Karpas-422 (cell line): Measurements from ENCODE around the gene MAX. TPM values are rescaled to one million over a fixed set of nuclear protein-coding genes. Genes with fewer than 3 reads are reported as not detected.

Experiments used
- DNase-seq: peaks from one replicate; pipeline ENCODE4 v3.0.0-alpha.2; 2015
- H2AFZ ChIP-seq: fragments of 200-600 bp; sonication (generic); 2 replicates; pipeline ENCODE4 v1.6.1; 2014; ENCODE audit warnings: antibody characterized with exemption, low read length, mixed read lengths
- H3K27ac ChIP-seq: fragments of 200-600 bp; sonication (generic); 2 replicates; pipeline ENCODE4 v1.5.1; 2014; ENCODE audit warnings: mild to moderate bottlenecking, low read length, moderate library complexity
- H3K27me3 ChIP-seq: fragments of 200-600 bp; sonication (generic); 2 replicates; pipeline ENCODE4 v1.6.1; 2014; ENCODE audit warnings: low read length, mixed read lengths
- H3K36me3 ChIP-seq: fragments of 200-600 bp; sonication (generic); 2 replicates; pipeline ENCODE4 v1.6.1; 2014; ENCODE audit warnings: low read length, mixed read lengths; ENCODE audit not compliant: insufficient read depth
- H3K4me1 ChIP-seq: fragments of 200-600 bp; sonication (generic); 2 replicates; pipeline ENCODE4 v1.6.1; 2014; ENCODE audit warnings: mild to moderate bottlenecking, low read length, mixed read lengths
- H3K4me2 ChIP-seq: fragments of 200-600 bp; sonication (generic); 2 replicates; pipeline ENCODE4 v1.6.1; 2014; ENCODE audit warnings: low read length, low read depth, mild to moderate bottlenecking; ENCODE audit not compliant: poor library complexity, severe bottlenecking
- H3K4me3 ChIP-seq: fragments of 200-600 bp; sonication (generic); 2 replicates; pipeline ENCODE4 v1.5.1; 2014; ENCODE audit warnings: mild to moderate bottlenecking, antibody characterized with exemption, low read length, mixed read lengths
- H3K79me2 ChIP-seq: fragments of 200-600 bp; sonication (generic); 2 replicates; pipeline ENCODE4 v1.6.1; 2014; ENCODE audit warnings: mild to moderate bottlenecking, low read length, mixed read lengths
- H3K9ac ChIP-seq: fragments of 200-600 bp; sonication (generic); 2 replicates; pipeline ENCODE4 v1.6.0; 2014; ENCODE audit warnings: low read length
- H3K9me2 ChIP-seq: fragments of 200-600 bp; sonication (generic), shearing (Covaris generic); replicated peaks from 2 replicates; pipeline ENCODE4 v1.6.0; 2014; ENCODE audit warnings: mild to moderate bottlenecking, low read length, moderate library complexity; ENCODE audit not compliant: insufficient read depth
- H3K9me3 ChIP-seq: fragments of 300-700, 200-600 bp; sonication (generic); 2 replicates; pipeline ENCODE4 v1.6.1; 2014; ENCODE audit warnings: low read length, mixed read lengths
- H4K20me1 ChIP-seq: fragments of 200-600 bp; sonication (generic); 2 replicates; pipeline ENCODE4 v1.6.1; 2014; ENCODE audit warnings: mild to moderate bottlenecking, antibody characterized with exemption, low read length, low read depth; ENCODE audit not compliant: insufficient read depth
- total RNA-seq: library from RNA; depleted of rRNA; stranded (reverse); fragments of >200 nt; shearing (Covaris generic); gene quantifications from 2 replicates; pipeline ENCODE4 v1.2.3, GENCODE V29; 2014; ENCODE audit warnings: low replicate concordance

MAX gene
- total RNA-seq, 1 experiment from 2014 or later, result 124 TPM

DNA sequence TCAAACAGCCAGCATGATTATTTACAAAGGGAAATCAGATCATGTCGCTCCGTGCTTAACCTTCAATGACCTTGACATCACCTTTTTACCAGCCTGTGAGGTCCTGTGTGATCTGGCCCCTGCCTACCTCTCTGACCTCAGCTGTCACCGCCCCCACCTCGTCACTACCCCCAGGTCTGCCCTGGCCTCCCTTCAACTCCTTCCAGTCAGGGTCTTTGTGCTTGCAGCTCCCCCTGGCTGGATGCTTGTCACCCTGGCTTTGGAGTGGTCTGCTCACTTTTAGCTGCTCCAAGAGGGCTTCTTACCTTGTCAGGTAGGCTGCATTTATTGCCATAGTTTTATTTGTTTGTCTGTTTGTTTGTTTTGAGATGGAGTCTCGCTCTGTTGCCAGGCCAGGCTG lies 8.2 kb upstream of the MAX start:
- H3K27ac ChIP-seq, result no peak overlapping the region
- no peaks in the 10 kb centered on the region for H3K36me3 ChIP-seq
- no peaks in the 10 kb centered on the region for H4K20me1 ChIP-seq
- H3K9me3 ChIP-seq, result no peaks in the 10 kb centered on the region
- peaks cover 15% of the 10 kb centered on the region for H3K4me1 ChIP-seq
- no peak overlapping the region for H2AFZ ChIP-seq
- no peak overlapping the region for H3K4me2 ChIP-seq
- no peak overlapping the region for H3K9ac ChIP-seq
- DNase-seq, result no peak
- H3K4me3 ChIP-seq, result no peak overlapping the region
- no peaks in the 10 kb centered on the region for H3K9me2 ChIP-seq
- no peaks in the 10 kb centered on the region for H3K79me2 ChIP-seq
- H3K27me3 ChIP-seq, result no peaks in the 10 kb centered on the region

DNA sequence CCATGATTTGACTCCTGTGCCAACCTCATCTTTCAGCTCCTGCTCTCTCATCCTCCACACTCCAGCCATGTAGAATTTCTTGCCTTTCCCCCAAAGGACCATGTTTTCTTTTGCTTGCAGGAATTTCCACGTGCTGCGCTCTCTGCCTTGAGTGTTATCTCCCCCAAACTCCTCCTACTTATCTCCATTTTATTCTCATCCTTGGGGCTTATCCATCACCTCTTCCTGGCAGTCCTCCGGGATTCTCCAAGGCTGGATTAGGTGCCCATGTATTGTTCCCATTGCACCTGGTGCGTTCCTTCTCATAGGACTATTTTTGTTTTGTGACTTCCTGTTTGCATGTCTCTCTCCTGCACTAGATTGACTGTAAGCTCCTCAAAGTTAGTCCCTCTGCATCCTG lies 7.0 kb upstream of the MAX start:
- DNase-seq, result no peak
- Histone ChIP-seq H4K20me1 (no peaks in the 10 kb centered on the region), H3K9me2 (no peaks in the 10 kb centered on the region), H2AFZ (no peak overlapping the region), H3K9me3 (no peaks in the 10 kb centered on the region), H3K36me3 (no peaks in the 10 kb centered on the region), H3K4me2 (no peak overlapping the region), H3K27ac (no peak overlapping the region), H3K9ac (no peak overlapping the region), H3K4me3 (no peak overlapping the region), H3K79me2 (no peaks in the 10 kb centered on the region), H3K4me1 (peaks cover 13% of the 10 kb centered on the region), H3K27me3 (no peaks in the 10 kb centered on the region)

DNA sequence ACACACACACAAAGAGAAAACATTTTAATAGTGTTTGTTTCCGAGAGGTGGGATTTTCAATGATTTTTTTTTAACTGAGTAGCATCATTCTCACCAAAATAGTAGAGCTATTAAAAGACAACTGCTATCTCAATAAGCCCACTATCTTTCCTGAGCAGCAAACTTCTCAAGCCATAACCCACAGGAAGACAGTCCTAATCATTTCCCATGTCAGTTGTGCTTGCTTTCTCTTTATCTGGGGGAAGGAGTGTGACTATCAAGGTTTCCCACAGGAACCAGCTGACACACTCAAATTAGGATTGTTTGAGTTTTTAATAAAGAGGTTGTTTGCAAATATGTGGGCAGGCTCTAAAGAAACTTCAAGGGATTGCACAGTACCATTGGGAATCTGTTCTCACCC lies 4.9 kb upstream of the MAX start:
- H3K4me3 ChIP-seq, result no peak overlapping the region
- H3K9ac ChIP-seq, result no peak overlapping the region
- H4K20me1 ChIP-seq, result no peaks in the 10 kb centered on the region
- no peak overlapping the region for H3K27ac ChIP-seq
- DNase-seq, result no peak
- H3K27me3 ChIP-seq, result no peaks in the 10 kb centered on the region
- H2AFZ ChIP-seq, result no peak overlapping the region
- H3K9me3 ChIP-seq, result no peaks in the 10 kb centered on the region
- H3K79me2 ChIP-seq, result peaks cover under 1% of the 10 kb centered on the region; the same call in 1 of the 2 replicates
- no peaks in the 10 kb centered on the region for H3K36me3 ChIP-seq
- H3K4me1 ChIP-seq, result peaks cover 10% of the 10 kb centered on the region
- H3K9me2 ChIP-seq, result no peaks in the 10 kb centered on the region
- no peak overlapping the region for H3K4me2 ChIP-seq

DNA sequence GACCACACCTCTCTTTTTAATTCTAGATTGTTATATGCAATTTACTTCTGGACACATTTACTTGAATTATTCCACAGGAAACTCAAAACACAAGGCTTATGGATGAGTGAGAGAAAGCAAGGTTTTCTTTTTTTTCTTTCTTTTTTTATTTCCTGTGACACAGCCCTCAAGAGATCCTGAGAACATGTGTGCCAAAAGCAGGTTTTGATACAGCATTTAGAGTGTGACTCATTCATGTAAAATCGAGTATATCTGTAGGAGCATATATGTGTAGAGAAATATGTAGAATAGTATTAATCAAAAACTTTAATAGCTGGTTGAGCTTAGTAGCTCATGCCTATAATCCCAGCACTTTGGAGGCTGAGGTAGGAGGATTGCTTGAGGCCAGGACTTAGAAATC lies 4.4 kb upstream of the MAX start:
- Histone ChIP-seq H3K4me3 (no peak overlapping the region), H4K20me1 (no peaks in the 10 kb centered on the region), H3K4me2 (no peak overlapping the region), H3K9me3 (no peaks in the 10 kb centered on the region), H3K9me2 (no peaks in the 10 kb centered on the region), H3K36me3 (no peaks in the 10 kb centered on the region), H3K9ac (no peak overlapping the region), H3K27ac (no peak overlapping the region), H3K27me3 (no peaks in the 10 kb centered on the region), H3K79me2 (peaks cover 5% of the 10 kb centered on the region), H2AFZ (no peak overlapping the region), H3K4me1 (peaks cover 10% of the 10 kb centered on the region)
- no peak for DNase-seq

DNA sequence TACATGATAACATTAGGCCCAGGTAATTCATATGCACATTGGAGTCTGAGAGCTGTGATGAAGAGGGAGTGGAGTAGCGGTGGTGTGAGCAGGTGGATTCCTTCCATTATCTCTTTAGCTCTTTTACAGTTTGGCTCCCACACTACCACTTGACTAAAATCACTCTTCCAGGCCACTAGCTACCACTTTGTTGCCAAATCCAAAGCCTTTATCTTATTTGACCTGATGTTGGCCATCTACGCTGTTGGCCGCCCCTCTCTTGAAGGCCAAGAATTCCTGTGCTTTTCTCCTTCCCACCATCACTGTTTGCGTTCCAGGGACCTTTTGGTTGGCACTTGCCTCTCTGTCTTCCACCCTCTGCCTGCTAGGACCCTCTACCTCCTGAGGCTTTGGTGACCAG lies 4.0 kb upstream of the MAX start:
- Histone ChIP-seq H3K9me3 (no peaks in the 10 kb centered on the region), H3K4me3 (no peak overlapping the region), H3K27me3 (no peaks in the 10 kb centered on the region), H3K27ac (no peak overlapping the region), H3K36me3 (no peaks in the 10 kb centered on the region), H3K9me2 (no peaks in the 10 kb centered on the region), H4K20me1 (no peaks in the 10 kb centered on the region), H3K79me2 (peaks cover 9% of the 10 kb centered on the region), H3K9ac (no peak overlapping the region), H3K4me1 (peaks cover 10% of the 10 kb centered on the region), H3K4me2 (no peak overlapping the region), H2AFZ (no peak overlapping the region)
- DNase-seq, result no peak

DNA sequence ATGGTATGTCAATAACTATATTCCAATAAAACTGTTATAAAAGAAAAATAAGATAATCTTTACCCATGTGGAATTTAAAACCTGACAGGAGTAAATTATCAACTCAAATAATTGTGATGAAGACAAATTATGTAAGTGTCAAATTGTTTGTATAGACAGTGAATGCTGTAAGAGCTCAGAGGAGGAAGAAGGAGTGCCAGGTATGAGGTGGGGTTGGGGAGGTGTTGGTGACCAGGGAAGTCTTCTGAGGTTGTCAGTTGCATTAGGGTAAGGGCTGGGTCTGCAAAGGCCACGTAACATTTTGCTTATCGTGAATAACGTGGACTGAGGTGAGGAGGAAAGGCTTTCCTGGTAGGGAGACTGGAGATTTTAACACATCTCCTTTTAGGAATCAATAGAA lies 2.5 kb upstream of the MAX start:
- Histone ChIP-seq H3K27me3 (no peaks in the 10 kb centered on the region), H3K4me3 (no peak overlapping the region), H3K9ac (no peak overlapping the region), H3K9me2 (no peaks in the 10 kb centered on the region), H3K9me3 (no peaks in the 10 kb centered on the region), H3K27ac (no peak overlapping the region), H3K4me1 (peaks cover 22% of the 10 kb centered on the region), H3K79me2 (peaks cover 23% of the 10 kb centered on the region), H3K36me3 (peaks cover 1% of the 10 kb centered on the region; the same call in 1 of the 2 replicates), H3K4me2 (no peak overlapping the region), H4K20me1 (no peaks in the 10 kb centered on the region), H2AFZ (no peak overlapping the region)
- DNase-seq, result no peak

DNA sequence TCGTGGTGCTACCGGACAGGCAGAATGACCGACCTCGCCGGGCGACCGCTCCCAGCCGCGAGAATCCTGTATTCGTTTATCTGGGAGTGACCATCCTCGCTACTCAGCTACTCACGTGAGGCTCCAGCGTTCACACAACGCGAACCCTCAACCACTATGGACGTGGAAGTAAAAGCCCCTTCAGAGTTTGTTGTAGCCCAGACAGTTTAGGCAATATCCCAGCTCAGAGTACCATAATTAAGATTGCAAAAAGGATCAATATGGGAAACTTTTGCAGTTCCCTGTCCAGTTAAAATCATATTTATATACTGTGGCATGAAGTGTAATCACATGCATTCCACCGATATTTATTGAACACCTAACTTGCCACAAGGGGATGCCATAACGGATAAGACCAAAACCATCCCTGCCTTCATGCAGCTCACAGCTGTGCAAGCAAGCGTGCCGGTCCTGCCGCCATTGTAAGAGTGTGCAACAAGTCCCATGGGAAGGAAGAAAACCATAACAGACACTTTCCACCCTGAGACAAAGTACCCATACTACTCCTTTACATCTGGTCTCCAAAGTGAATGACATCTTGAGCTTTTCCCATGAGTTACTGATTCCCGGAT lies 938 bp upstream of the MAX start:
- peak; percentile 82 for DNase-seq
- Histone ChIP-seq H4K20me1 (no peaks in the 10 kb centered on the region), H3K9me2 (no peaks in the 10 kb centered on the region), H3K4me3 (peak overlapping the region; percentile 82), H3K36me3 (peaks cover 12% of the 10 kb centered on the region; the same call in 1 of the 2 replicates), H3K79me2 (peaks cover 38% of the 10 kb centered on the region), H3K27ac (0 out of 2 replicates have a peak overlapping the region, but pooled peaks have one; percentile 6), H3K9ac (peak overlapping the region; percentile 68), H3K4me2 (peak overlapping the region; percentile 85), H3K4me1 (peaks cover 38% of the 10 kb centered on the region), H3K9me3 (no peaks in the 10 kb centered on the region), H2AFZ (peak overlapping the region; percentile 80), H3K27me3 (no peaks in the 10 kb centered on the region)

DNA sequence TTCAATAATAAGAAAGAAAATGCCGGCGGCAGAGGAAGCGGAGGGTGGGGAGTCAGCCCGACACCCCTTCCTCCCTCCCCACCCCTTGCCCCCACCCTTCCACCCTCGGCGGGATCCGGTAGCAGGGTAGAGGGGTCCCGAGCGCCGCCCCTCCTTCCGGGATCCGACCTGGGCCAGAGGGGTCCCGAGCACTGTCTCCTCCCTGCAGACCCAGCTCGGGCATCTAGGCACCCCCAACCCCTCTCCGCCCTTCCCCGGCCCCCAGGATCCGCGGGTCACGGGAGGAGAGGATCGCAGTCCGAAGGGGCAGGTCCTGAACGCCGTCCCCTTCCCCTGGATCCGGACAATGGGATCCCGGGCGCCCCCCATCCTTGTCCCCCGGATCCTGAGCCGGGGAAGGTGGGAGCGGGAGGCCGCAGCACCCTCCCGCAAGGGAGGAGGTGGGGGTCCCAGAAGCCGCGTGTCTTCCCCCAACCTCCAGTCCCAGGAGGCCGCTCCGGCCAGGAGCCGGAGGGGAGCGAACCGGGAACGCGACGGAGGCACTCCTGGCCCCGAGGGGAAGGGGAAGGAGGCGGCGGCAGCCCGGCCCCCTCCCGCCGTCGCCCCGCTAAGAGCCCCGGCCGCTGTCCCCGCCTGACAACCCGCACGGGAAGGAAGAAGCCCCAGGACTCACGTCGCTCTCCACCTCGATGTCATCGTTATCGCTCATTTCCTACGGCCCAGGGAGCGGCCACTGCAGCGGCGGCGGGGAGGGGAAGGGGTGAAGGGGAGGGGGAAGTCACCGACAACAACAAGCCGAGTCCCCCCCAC lies 481 bp downstream of the MAX start:
- Histone ChIP-seq H3K79me2 (peaks cover 52% of the 10 kb centered on the region), H3K4me2 (peak overlapping the region; percentile 98), H3K36me3 (peaks cover 26% of the 10 kb centered on the region), H3K27me3 (no peaks in the 10 kb centered on the region), H4K20me1 (no peaks in the 10 kb centered on the region), H3K4me3 (peak overlapping the region; percentile 89), H2AFZ (peak overlapping the region; percentile 41; the same call in 1 of the 2 replicates), H3K9ac (peak overlapping the region; percentile 95), H3K27ac (peak overlapping the region; percentile 68), H3K9me2 (no peaks in the 10 kb centered on the region), H3K4me1 (peaks cover 39% of the 10 kb centered on the region), H3K9me3 (no peaks in the 10 kb centered on the region)
- DNase-seq, result peak; percentile 77
